Effector memory CD8-positive, alpha-beta T cell (primary cell): Measurements from ENCODE around the gene TNIP2.
"Not testable (repeated sequence)": the region's sequence is repeated elsewhere in the genome, so short reads cannot be mapped to it uniquely, and the experiment has no call there.

ENCODE experiments used
- ATAC-seq: fragments of 150-1000 bp; cut with Tn5 transposase; replicated peaks from 2 replicates; pipeline ENCODE4 v1.10.0; 2021; ENCODE audit warnings: mild to moderate bottlenecking, moderate library complexity
- DNase-seq, 3 experiments: peaks; one replicate each; pipeline ENCODE4 v3.0.0; 2021
- H3K27ac Mint-ChIP-seq, 2 donors: one replicate each; pipeline ENCODE4 v1.8.0; 2022; ENCODE audit warnings: mild to moderate bottlenecking in 2 of 2, mixed read lengths in 2 of 2, moderate library complexity in 2 of 2
- H3K27me3 Mint-ChIP-seq, 2 donors: one replicate each; pipeline ENCODE4 v1.8.0; 2022; ENCODE audit warnings: mixed read lengths in 2 of 2
- H3K36me3 Mint-ChIP-seq: one replicate; pipeline ENCODE4 v1.8.0; 2022; ENCODE audit warnings: mild to moderate bottlenecking, moderate library complexity, mixed read lengths; ENCODE audit not compliant: insufficient read depth
- H3K4me1 Mint-ChIP-seq, 2 donors: one replicate each; pipeline ENCODE4 v1.8.0; 2022; ENCODE audit warnings: low read depth in 2 of 2, mixed read lengths in 2 of 2
- H3K4me3 Mint-ChIP-seq, 2 donors: one replicate each; pipeline ENCODE4 v1.8.0; 2022; ENCODE audit warnings: mild to moderate bottlenecking in 2 of 2, mixed read lengths in 2 of 2, moderate library complexity in 2 of 2
- H3K9me3 Mint-ChIP-seq, 2 donors: one replicate each; pipeline ENCODE4 v1.8.0; 2022; ENCODE audit warnings: mixed read lengths in 2 of 2

Gene TNIP2

DNA sequence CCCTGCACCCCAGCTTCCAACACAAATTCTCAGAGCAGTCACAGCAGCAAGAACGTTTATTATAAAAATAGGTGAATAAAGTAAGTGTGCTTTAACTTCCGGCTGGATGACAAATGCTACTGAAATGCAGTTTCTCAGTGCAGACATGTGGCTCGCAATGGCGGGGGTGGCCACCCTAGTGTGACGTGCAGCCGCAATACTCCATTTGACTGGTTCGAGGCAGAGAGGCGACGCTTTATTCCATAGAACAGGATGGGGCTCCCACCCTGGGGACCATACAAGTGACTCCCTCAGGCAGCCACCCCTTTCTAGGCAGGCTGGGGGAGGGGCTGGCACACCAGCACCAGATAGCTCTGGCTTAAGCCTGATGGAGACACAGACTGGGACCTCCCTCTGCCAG, 14.5 kb downstream of the TNIP2 start:
- Mint-ChIP-seq H3K27ac (peak overlapping the region; percentile 48 to 76), H3K4me3 (no peak overlapping the region), H3K36me3 (peaks cover 44% of the 10 kb centered on the region), H3K27me3 (no peaks in the 10 kb centered on the region), H3K9me3 (peaks cover 0 to 6% of the 10 kb centered on the region in 2 donors), H3K4me1 (peaks cover 14 to 19% of the 10 kb centered on the region in 2 donors)
- ATAC-seq (no peak), DNase-seq (no peak)

DNA sequence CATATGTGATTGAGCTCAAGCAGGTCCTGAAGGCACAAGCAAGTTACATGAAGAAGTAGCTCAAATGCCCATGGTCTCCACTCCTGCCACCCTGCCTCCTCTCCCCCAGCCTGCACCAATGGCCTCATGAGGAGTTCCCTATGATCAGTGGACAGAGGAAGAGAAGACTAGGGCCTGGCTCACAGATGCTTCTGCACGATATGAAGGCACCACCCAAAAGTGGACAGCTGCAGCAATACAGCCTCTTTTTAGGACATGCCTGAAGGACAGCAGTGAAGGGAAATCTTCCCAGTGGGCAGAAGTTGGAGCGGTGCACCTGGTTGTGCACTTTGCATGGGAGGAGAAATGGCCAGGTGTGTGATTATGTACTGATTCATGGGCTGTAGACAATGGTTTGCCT, 17.8 kb downstream of the TNIP2 start:
- H3K4me3 Mint-ChIP-seq, H3K9me3 Mint-ChIP-seq, ATAC-seq, H3K27me3 Mint-ChIP-seq, DNase-seq, H3K4me1 Mint-ChIP-seq: not testable (repeated sequence)
- peaks cover 21% of the 10 kb centered on the region for H3K36me3 Mint-ChIP-seq
- peak overlapping the region in 1 of 2 donors; percentile 89 for H3K27ac Mint-ChIP-seq

DNA sequence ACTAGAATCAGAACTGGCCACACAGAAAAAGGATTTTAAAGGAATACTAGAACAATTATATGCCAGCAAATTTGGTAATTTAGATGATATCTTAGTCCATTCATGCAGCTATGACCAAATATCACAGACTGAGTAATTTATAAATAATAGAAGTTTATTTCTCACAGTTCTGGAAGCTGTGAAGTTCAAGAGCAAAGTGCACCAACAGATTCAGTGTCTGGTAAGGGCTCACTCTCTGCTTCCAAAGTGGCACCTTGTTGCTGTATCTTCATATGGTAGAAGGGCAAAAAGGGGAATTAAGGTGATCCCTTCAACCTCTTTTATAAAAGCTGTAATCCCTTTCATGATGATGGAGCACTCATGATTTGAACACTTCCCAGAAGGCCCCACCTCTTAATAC, 20.3 kb downstream of the TNIP2 start:
- Mint-ChIP-seq H3K27me3 (no peaks in the 10 kb centered on the region), H3K4me3 (no peak overlapping the region), H3K27ac (peak overlapping the region in 1 of 2 donors; percentile 80), H3K36me3 (peaks cover 21% of the 10 kb centered on the region), H3K9me3 (peaks cover 0 to 6% of the 10 kb centered on the region in 2 donors), H3K4me1 (peaks cover 5 to 15% of the 10 kb centered on the region in 2 donors)
- no peak for ATAC-seq
- DNase-seq = no peak

DNA sequence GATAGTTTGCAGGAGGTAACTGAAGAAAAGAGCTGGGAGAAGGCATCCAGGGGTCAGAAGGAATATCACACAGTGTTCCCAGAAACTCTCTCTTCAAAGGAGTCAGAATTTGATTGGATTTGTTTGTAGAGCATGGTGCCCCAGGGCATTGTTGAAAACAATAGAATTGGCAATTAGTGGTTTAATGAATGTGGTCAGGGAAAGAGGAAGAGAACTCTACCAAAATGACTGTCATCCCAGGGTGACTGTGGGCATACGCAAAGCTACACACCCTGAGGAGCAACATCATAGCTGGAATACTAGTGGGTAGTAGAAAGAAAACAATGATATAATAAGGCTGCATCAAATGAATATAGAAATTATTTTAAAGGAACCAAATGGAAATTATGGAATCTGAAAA, 21.5 kb downstream of the TNIP2 start:
- Mint-ChIP-seq H3K27me3 (no peaks in the 10 kb centered on the region), H3K4me1 (peaks cover 5 to 12% of the 10 kb centered on the region in 2 donors), H3K27ac (peak overlapping the region; percentile 7 to 38), H3K36me3 (peaks cover 21% of the 10 kb centered on the region), H3K9me3 (peaks cover 0 to 6% of the 10 kb centered on the region in 2 donors), H3K4me3 (no peak overlapping the region)
- DNase-seq (no peak), ATAC-seq (no peak)

DNA sequence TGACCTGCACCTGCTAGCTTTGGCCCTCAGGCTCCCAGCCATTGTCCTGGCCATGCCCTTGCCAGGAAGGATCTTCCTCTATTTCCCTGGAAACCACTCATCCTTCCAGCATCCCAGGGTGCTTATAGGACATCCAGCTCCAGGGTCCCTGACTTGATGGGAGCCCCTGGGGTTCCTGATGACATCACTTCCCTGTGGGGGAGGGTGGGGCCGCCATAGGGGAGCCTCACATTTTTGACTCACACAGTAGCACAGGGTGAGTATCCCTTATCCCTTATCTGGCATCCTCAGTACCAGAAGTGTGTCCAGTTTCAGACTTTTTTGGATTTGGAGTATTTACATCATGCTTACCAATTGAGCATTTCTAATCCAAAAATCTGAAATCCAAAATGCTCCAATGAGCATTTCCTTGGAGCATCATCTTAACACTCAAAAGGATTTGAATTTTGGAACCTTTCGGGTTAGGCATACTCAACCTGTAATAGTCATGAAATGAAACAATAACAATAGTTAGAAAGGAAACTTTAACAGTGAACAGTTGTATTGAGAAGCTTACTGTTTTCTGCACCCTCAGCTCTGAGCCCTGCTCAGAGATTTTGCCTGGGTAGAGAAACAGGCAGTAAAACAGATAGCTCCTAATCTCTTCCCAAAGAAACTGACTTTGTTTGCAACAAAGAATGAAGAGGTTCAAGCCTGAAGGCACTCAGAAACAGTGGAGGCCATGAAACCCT, 22.1 kb downstream of the TNIP2 start:
- peaks cover 21% of the 10 kb centered on the region for H3K36me3 Mint-ChIP-seq

DNA sequence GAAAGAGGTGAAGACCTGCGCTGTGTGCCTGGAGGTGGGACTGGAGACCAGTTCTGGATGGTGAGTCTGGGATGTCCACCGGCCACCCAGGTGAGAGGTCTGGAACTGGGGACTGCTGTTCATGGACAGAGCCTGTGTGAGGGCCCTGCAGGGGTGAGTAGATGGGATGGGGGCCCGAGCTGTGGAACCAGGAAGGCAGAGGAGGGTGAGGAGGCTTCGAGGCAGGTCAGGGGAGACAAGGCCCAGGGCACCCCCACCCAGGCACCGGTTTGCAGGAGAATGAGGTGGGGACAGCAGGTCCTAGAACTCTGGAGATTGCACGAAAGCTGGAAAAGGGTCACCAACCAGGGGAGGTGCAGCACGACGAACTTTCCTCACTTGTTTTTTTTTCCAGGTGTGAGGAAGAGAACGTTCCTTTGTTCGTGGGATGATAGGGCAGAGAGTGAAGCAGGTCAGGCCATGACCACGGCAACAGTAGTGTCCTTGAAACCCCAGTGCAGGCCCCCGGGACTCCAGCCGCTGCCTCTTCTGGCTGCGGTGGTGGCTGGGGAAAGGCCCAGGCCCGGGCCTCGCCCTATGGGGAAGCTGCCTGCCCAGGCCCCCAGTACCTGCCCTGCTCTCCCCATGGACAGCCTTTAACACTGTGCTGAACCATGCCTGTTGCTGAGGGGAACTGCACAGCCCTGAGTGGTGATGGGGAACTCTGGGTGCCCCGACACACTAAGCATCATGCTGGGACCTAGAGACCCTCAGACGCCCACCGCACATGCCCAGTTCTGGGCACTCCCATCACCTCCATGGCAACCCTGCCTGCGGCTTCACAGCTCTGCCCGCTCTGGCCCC, 22.9 kb downstream of the TNIP2 start:
- ATAC-seq (no peak), DNase-seq (no peak)

More for the DNA sequence above, 22.1 kb downstream of the TNIP2 start:
- DNase-seq (no peak), ATAC-seq (no peak)
- Mint-ChIP-seq H3K9me3 (peaks cover 0 to 6% of the 10 kb centered on the region in 2 donors), H3K27ac (peak overlapping the region; percentile 7 to 38), H3K4me3 (no peak overlapping the region), H3K27me3 (no peaks in the 10 kb centered on the region), H3K4me1 (peaks cover 5 to 13% of the 10 kb centered on the region in 2 donors)

DNA sequence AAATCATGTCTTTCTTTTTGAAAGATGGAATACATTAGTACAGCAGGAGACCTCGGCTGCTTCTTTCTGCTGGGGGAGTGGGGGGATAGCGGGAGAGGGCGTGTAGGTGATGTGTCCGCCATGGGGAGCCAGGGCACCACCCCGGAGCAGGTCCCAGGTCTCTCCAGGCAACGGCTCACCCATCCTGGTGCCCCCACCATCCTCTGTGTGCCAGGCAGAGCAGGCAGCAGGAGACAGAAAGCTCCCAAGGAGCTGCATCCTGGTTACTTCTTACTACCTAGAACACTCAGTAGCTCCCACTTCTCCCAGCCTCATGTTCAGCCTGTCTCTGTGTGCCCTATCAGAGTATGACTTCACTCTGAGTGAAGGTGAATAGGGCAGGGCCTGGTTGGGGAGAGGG, 23.6 kb downstream of the TNIP2 start:
- H3K27ac Mint-ChIP-seq = peak overlapping the region in 1 of 2 donors; percentile 77
- H3K4me3 Mint-ChIP-seq = no peak overlapping the region
- H3K27me3 Mint-ChIP-seq = no peaks in the 10 kb centered on the region
- no peak for ATAC-seq
- peaks cover 5 to 10% of the 10 kb centered on the region in 2 donors for H3K4me1 Mint-ChIP-seq
- peaks cover 18% of the 10 kb centered on the region for H3K36me3 Mint-ChIP-seq
- DNase-seq = no peak
- H3K9me3 Mint-ChIP-seq = no peaks in the 10 kb centered on the region

More for the DNA sequence above, 22.9 kb downstream of the TNIP2 start:
- Mint-ChIP-seq H3K27ac (peak overlapping the region in 1 of 2 donors; percentile 77), H3K36me3 (peaks cover 18% of the 10 kb centered on the region), H3K9me3 (peaks cover 0 to 1% of the 10 kb centered on the region in 2 donors), H3K27me3 (no peaks in the 10 kb centered on the region), H3K4me3 (no peak overlapping the region), H3K4me1 (peaks cover 5 to 10% of the 10 kb centered on the region in 2 donors)

DNA sequence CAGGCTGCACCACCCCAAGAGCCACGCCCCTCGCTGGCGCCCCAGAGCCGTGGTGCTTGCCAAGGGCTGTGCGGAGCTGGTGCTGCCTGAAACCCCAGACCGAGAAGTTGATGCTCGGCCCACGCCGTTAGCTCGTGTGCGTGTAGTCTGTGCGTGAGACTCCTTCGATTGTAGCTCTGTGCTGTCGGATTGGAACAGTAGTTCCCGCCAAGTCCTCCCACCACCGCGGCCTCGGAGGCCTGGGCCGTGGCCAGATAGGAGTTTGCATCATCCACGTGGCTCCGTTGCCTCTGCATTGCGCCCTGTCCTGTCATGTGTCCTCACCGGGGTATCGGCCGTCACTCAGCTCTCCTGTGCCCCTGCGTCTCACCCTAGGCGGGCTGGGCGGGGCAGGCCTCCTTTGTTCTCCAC, 24.2 kb downstream of the TNIP2 start:
- Mint-ChIP-seq H3K4me1 (peaks cover 5 to 10% of the 10 kb centered on the region in 2 donors), H3K9me3 (no peaks in the 10 kb centered on the region), H3K36me3 (peaks cover 18% of the 10 kb centered on the region), H3K4me3 (no peak overlapping the region), H3K27me3 (no peaks in the 10 kb centered on the region), H3K27ac (no peak overlapping the region)
- ATAC-seq = no peak
- no peak for DNase-seq

DNA sequence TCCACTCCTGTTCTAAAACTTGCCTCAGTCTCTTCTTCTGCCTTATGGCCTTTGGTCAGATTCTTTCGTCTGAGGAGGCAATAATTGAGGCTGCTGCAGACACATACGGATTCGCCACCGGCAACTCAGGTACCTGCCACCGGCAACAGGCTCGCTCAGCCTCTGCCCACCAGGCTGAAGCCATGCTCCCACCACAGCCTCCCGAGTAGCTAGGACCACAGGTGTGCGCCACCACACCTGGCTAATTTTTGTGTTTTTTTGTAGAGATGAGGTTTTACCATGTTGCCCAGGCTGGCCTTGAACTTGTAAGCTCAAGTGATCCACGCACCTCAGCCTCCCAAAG, 26.6 kb downstream of the TNIP2 start:
- Mint-ChIP-seq H3K9me3 (no peaks in the 10 kb centered on the region), H3K27ac (peak overlapping the region in 1 of 2 donors; percentile 15), H3K36me3 (peaks cover 23% of the 10 kb centered on the region), H3K4me3 (no peak overlapping the region), H3K27me3 (no peaks in the 10 kb centered on the region), H3K4me1 (peaks cover 5 to 8% of the 10 kb centered on the region in 2 donors)
- ATAC-seq (no peak), DNase-seq (no peak)

DNA sequence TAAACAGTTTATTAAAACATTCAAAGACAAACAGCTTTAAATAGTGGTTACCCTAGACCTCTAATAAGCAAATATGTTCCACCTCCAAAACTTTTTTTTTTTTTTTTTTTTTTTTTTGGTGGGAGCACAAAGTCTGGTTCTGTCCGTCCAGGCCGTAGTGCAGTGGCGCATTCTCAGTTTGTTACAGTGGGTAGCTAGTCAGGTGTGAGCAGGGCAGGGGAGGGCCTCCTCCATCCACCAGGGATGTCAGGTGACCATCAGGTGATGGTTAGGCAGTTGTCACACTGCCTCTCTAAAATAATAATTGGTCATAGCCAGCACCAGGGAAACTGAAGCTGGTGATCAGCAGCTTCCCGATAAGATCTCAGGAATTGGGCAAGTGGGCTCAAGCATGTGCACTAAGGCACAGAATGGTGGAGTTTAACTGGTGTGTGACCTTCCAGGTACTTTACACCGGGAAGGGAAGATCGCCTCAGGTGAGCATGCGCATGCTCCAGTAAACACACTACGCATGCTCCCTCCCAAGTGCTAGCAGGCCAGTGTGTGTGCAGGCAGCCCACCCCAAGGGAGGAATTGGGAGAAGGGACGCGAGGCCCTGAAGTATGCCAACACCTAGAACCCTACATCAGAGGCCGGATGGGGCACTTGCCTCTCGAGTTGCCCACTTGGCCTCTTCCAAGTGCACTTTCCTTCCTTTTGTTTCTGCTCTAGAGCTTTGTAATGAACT, 27.2 kb downstream of the TNIP2 start:
- Mint-ChIP-seq H3K4me3 (no peak overlapping the region), H3K36me3 (peaks cover 23% of the 10 kb centered on the region), H3K27me3 (no peaks in the 10 kb centered on the region), H3K27ac (peak overlapping the region in 1 of 2 donors; percentile 15), H3K4me1 (peaks cover 9% of the 10 kb centered on the region in 2 donors), H3K9me3 (no peaks in the 10 kb centered on the region)
- no peak for DNase-seq
- ATAC-seq = no peak

DNA sequence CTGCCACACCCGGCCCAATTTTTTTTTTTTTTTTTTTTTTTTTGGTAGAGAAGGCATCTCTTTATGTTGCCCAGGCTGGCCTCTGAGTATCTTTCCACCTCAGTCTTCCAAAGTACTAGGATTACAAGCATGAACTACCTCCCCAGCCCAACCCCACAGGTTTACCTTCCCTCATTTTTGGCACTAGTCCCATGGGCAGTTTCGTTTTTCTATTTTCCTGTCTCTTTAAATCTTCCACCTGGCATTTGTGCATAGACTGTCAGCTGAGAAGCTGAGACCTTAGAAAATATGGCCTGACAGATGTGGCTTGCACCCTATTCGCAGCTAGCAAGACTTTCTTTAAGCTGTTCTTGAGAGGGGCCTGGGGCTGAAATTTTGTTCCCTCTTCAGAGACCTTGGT, 27.9 kb downstream of the TNIP2 start:
- Mint-ChIP-seq H3K27me3 (no peaks in the 10 kb centered on the region), H3K27ac (no peak overlapping the region), H3K9me3 (no peaks in the 10 kb centered on the region), H3K4me3 (no peak overlapping the region), H3K36me3 (peaks cover 18% of the 10 kb centered on the region), H3K4me1 (peaks cover 9 to 12% of the 10 kb centered on the region in 2 donors)
- DNase-seq = no peak
- ATAC-seq = no peak

DNA sequence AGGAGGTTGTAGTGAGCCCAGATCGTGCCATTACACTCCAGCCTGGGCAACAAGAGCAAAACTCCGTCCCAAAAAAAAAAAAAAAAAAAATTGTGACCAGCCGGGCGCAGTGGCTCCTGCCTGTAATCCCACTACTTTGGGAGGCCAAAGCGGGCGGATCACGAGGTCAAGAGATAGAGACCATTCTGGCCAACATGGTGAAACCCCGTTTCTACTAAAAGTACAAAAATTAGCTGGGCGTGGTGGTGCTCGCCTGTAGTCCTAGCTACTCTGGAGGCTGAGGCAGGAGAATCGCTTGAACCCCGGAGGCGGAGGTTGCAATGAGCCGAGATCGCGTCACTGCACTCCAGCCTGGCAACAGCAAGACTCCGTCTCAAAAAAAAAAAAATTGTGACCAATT, 29.3 kb downstream of the TNIP2 start:
- not testable (repeated sequence) for H3K27me3 Mint-ChIP-seq, H3K4me3 Mint-ChIP-seq, ATAC-seq, H3K9me3 Mint-ChIP-seq, DNase-seq, H3K27ac Mint-ChIP-seq
- peaks cover 7 to 12% of the 10 kb centered on the region in 2 donors for H3K4me1 Mint-ChIP-seq
- H3K36me3 Mint-ChIP-seq = peaks cover 13% of the 10 kb centered on the region

DNA sequence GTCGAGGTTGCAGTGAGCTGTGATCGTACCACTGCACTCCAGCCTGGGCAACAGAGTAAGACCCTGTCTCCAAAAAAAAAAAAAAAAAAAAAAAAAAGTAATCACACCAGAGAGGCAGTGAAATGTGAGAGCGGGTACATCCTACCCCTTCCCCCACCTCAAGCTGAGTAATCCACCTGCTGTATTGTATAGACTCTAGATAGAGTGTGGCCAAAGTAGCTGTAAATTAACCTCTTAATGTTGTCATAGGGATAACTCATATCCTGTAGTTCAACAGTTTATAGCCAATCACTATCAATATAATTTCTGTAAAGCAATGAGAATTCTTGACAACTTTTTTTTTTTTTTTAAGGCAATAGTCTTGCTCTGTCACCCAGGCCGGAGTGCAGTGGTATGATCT, 30.8 kb downstream of the TNIP2 start:
- Mint-ChIP-seq H3K9me3 (no peaks in the 10 kb centered on the region), H3K4me3 (no peak overlapping the region), H3K36me3 (peaks cover 17% of the 10 kb centered on the region), H3K27me3 (no peaks in the 10 kb centered on the region), H3K4me1 (peaks cover 7 to 12% of the 10 kb centered on the region in 2 donors), H3K27ac (no peak overlapping the region)
- ATAC-seq = no peak
- no peak for DNase-seq
